Hepatocyte (in vitro differentiated cells): ENCODE results near the gene HNRNPA2B1.

Source experiments
- EZH2 ChIP-seq: fragments of 200-600 bp; sonication (generic); IDR thresholded peaks from 2 replicates; pipeline ENCODE4 v1.6.1; 2016; ENCODE audit warnings: antibody characterized with exemption, mild to moderate bottlenecking, borderline replicate concordance
- EZH2phosphoT487 ChIP-seq: fragments of 200-600 bp; sonication (generic); IDR thresholded peaks from one replicate; pipeline ENCODE4 v1.6.1; 2018; ENCODE audit warnings: antibody characterized with exemption, mild to moderate bottlenecking, low read depth, moderate library complexity; ENCODE audit not compliant: unreplicated experiment, severe bottlenecking
- TF ChIP-seq, protein P1 (sequence below): fragments of 200-600 bp; sonication (generic); IDR thresholded peaks from 2 replicates; pipeline ENCODE4 v1.5.1; 2016; ENCODE audit warnings: antibody characterized with exemption, mild to moderate bottlenecking; ENCODE audit not compliant: poor library complexity

DNA sequence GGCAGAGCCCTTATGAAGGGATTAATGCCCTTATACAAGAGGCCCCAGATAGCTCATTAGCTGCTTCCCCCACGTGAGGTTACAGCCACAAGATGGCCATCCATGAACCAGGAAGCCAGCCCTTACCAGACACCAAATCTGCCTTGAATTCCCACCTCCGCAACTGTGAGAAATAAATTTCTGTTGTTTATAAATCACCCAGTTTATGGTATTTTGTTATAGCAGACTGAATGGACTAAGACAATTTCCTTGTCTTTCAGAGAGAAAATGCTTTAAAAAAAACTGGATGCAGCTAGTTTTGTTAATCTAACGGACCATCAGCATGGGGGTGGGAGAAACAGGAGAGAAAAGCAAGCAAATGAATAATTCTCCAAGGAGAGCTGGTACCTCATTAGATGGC lies 37.5 kb upstream of the HNRNPA2B1 start:
- TF ChIP-seq, protein P1, sequence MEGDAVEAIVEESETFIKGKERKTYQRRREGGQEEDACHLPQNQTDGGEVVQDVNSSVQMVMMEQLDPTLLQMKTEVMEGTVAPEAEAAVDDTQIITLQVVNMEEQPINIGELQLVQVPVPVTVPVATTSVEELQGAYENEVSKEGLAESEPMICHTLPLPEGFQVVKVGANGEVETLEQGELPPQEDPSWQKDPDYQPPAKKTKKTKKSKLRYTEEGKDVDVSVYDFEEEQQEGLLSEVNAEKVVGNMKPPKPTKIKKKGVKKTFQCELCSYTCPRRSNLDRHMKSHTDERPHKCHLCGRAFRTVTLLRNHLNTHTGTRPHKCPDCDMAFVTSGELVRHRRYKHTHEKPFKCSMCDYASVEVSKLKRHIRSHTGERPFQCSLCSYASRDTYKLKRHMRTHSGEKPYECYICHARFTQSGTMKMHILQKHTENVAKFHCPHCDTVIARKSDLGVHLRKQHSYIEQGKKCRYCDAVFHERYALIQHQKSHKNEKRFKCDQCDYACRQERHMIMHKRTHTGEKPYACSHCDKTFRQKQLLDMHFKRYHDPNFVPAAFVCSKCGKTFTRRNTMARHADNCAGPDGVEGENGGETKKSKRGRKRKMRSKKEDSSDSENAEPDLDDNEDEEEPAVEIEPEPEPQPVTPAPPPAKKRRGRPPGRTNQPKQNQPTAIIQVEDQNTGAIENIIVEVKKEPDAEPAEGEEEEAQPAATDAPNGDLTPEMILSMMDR: no peak
- TF ChIP-seq EZH2 (no peak), EZH2phosphoT487 (no peak)
